GM12878 (cell line): ENCODE measurements around the gene DYNLT4. TPM values are rescaled to one million over a fixed set of nuclear protein-coding genes. Genes with fewer than 3 reads are reported as not detected.

Experiments
- ATAC-seq: fragments of 200-7000 bp; cut with Tn5 transposase; 3 replicates; pipeline ENCODE4 v1.9.1; 2020; ENCODE audit warnings: mild to moderate bottlenecking, moderate library complexity
- BruUV-seq: library from RNA; stranded (reverse); fragments of 400-500 nt; replicated peaks from 2 replicates; lab custom pipeline; 2021; lab: Mats Ljungman, UMichigan
- CTCF ChIA-PET: fragments of 300-600 bp; sonication (Branson Sonifier 250); formaldehyde crosslinking; extraction: SDS; loops from one replicate; lab custom pipeline; 2021; ENCODE audit warnings: inconsistent platforms; lab: Yijun Ruan, JAX
- POLR2A ChIA-PET: fragments of 350-600 bp; formaldehyde crosslinking; extraction: SDS; loops from one replicate; lab custom pipeline; 2021; ENCODE audit warnings: inconsistent platforms; lab: Charles Lee
- RAD21 ChIA-PET: fragments of 300-600 bp; sonication (Branson Sonifier 250); formaldehyde crosslinking; loops from one replicate; lab custom pipeline; 2023; ENCODE audit warnings: antibody characterized with exemption; ENCODE audit not compliant: unreplicated experiment; lab: Charles Lee
- SMC1A ChIA-PET: fragments of 300-600 bp; sonication (Branson Sonifier 250); formaldehyde crosslinking; loops from one replicate; lab custom pipeline; 2023; ENCODE audit not compliant: unreplicated experiment, uncharacterized antibody; lab: Charles Lee
- DNase-seq: peaks from one replicate; pipeline ENCODE4 v3.0.0-alpha.2; 2011; ENCODE audit warnings: low read depth, low spot score
- FAIRE-seq: peaks from 3 replicates; lab custom pipeline; 2011; peaks lifted over from hg19 to GRCh38; lab: Jason Lieb, UNC
- H2AFZ ChIP-seq: 2 replicates; pipeline ENCODE4 v1.6.0; 2011; ENCODE audit warnings: low read depth, low read length, control low read depth; ENCODE audit not compliant: control insufficient read depth
- H3K27ac ChIP-seq: 2 replicates; pipeline ENCODE4 v1.5.1; 2011; ENCODE audit warnings: control low read depth; ENCODE audit not compliant: control insufficient read depth, insufficient read depth
- H3K27me3 ChIP-seq, 2 experiments: replicated peaks in 1 of 2; 2 replicates each; pipeline versions ENCODE4 v1.6.0 to v1.6.1; 2011; ENCODE audit warnings: low read length in 1 of 2; ENCODE audit not compliant: control insufficient read depth in 2 of 2, insufficient read depth in 2 of 2
- H3K36me3 ChIP-seq, 2 experiments: 2 replicates each; pipeline ENCODE4 v1.5.1; 2011; ENCODE audit warnings: low read length in 1 of 2; ENCODE audit not compliant: control insufficient read depth in 2 of 2, insufficient read depth in 2 of 2
- H3K4me1 ChIP-seq: 2 replicates; pipeline ENCODE4 v1.6.1; 2011; ENCODE audit warnings: mild to moderate bottlenecking, low read length, moderate library complexity, mixed read lengths; ENCODE audit not compliant: control insufficient read depth, insufficient read depth
- H3K4me2 ChIP-seq: 2 replicates; pipeline ENCODE4 v1.6.0; 2011; ENCODE audit warnings: control low read depth; ENCODE audit not compliant: control insufficient read depth, insufficient read depth
- H3K4me3 ChIP-seq: fragments of 200-600 bp; sonication (generic); 2 replicates; pipeline ENCODE4 v1.5.1; 2016
- H3K79me2 ChIP-seq: 2 replicates; pipeline ENCODE4 v1.6.0; 2011; ENCODE audit warnings: low read length; ENCODE audit not compliant: control insufficient read depth, insufficient read depth
- H3K9ac ChIP-seq: 2 replicates; pipeline ENCODE4 v1.8.0; 2011; ENCODE audit warnings: low read length, control low read depth, mixed read lengths; ENCODE audit not compliant: control insufficient read depth, insufficient read depth
- H3K9me3 ChIP-seq: replicated peaks from 3 replicates; pipeline ENCODE4 v1.5.1; 2011; ENCODE audit warnings: mild to moderate bottlenecking, low read length; ENCODE audit not compliant: control insufficient read depth, insufficient read depth
- H4K20me1 ChIP-seq: 2 replicates; pipeline ENCODE4 v1.6.0; 2011; ENCODE audit not compliant: control insufficient read depth, insufficient read depth
- CREB1 ChIP-seq: IDR thresholded peaks from 2 replicates; pipeline ENCODE4 v1.6.1; 2012; ENCODE audit warnings: low read depth, mild to moderate bottlenecking, inconsistent platforms
- FOXM1 ChIP-seq: IDR thresholded peaks from 2 replicates; pipeline ENCODE4 v1.6.1; 2012; ENCODE audit warnings: low read depth, mild to moderate bottlenecking, inconsistent platforms, low read length, moderate library complexity
- RB1 ChIP-seq: fragments of 450-650 bp; formaldehyde crosslinking; IDR thresholded peaks from 2 replicates; pipeline ENCODE4 v1.6.1; 2017; ENCODE audit warnings: mild to moderate bottlenecking, borderline replicate concordance
- YY1 ChIP-seq: IDR thresholded peaks from 2 replicates; pipeline ENCODE4 v1.6.1; 2011; ENCODE audit warnings: low read depth, mild to moderate bottlenecking, low read length
- ZBTB11 ChIP-seq: fragments of 450-650 bp; formaldehyde crosslinking; IDR thresholded peaks from 2 replicates; pipeline ENCODE4 v1.5.0; 2022; ENCODE audit warnings: mild to moderate bottlenecking, missing genetic modification characterization
- ZNF217 ChIP-seq: fragments of 450-650 bp; IDR thresholded peaks from 2 replicates; pipeline ENCODE4 v1.6.1; 2017; ENCODE audit warnings: antibody characterized with exemption, mild to moderate bottlenecking
- ZNF384 ChIP-seq: IDR thresholded peaks from 2 replicates; pipeline ENCODE4 v1.6.1; 2012; ENCODE audit warnings: low read depth, mild to moderate bottlenecking, low read length, improper control_type of control experiment, borderline replicate concordance
- WGBS: methylation state at CpG from one replicate; pipeline ENCODE4 v1.1.6; 2016; ENCODE audit warnings: low lambda C conversion rate; ENCODE audit not compliant: insufficient replicate concordance, insufficient coverage; ENCODE audit errors: missing lambda C conversion rate; 5-methylcytosine and 5-hydroxymethylcytosine counted together
- in situ Hi-C: fragments of 300-500 bp; cut with MboI; formaldehyde crosslinking; loops from 9 replicates; pipeline ENCODE4 v1.14.3; 2018; ENCODE audit warnings: mixed read lengths
- intact Hi-C: fragments of 100-400 bp; cut with micrococcal nuclease; formaldehyde crosslinking; loops from one replicate; pipeline ENCODE4 v1.14.2; 2022; ENCODE audit not compliant: unreplicated experiment
- polyA plus RNA-seq, 11 experiments: library from polyadenylated mRNA; depleted of rRNA in 4 of 11; unstranded in 6 of 11; stranded (reverse) in 5 of 11; fragments of >200 nt; fragmentation: Nextera tagmentation in 4 of 11; fragmentation: Illumina TruSeq in 1 of 11; extraction: Ambion mirVana in 4 of 11; extraction: Trizol in 1 of 11; gene quantifications; 1 replicate in 1 of 11; 2 replicates in 10 of 11; pipeline versions ENCODE4 v1.2.1 to v1.2.3, GENCODE V29; 2011 to 2016; ENCODE audit warnings: inconsistent platforms in 2 of 11, missing spikeins in 2 of 11, low read depth in 1 of 11
- total RNA-seq, 4 experiments: library from RNA; depleted of rRNA in 3 of 4; stranded (reverse); fragments of >200 nt in 3 of 4; fragmentation: Illumina TruSeq in 1 of 4; extraction: Trizol in 1 of 4; gene quantifications; 2 replicates each; pipeline versions ENCODE4 v1.2.1 to v1.2.3, GENCODE V29; 2013 to 2021
- TF ChIP-seq, protein P1 (sequence below): fragments of 450-650 bp; IDR thresholded peaks from 2 replicates; pipeline ENCODE4 v1.6.1; 2016; ENCODE audit warnings: mild to moderate bottlenecking

DYNLT4 gene
- total and polyA plus RNA-seq, 10 of the 15 experiments (the other 5 are each of a cell fraction or from before 2014, with no cell fraction given): 0.23 to 0.28 TPM; not detected in 8

DNA sequence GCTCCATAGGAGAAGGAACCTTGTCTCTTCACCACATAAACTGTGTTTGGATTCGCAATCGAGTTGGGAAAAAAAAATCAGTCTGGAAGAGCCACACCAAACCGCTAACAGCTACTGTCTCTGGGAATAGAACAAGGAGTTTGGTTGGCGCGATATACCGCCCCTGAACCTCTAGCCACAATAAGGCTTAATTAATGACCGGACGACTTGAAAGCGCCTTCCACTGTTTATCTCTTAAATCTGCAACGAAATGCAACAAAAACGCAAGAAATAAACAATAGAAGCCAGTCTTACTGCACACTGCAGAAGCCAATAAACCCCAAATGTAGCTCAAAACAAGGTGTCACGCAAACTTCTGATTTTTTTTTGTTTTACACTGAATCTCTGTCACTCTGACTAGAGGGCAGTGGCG, 12.1 kb upstream of the DYNLT4 start:
- H3K27me3 ChIP-seq: no peaks in the 10 kb centered on the region
- no peaks in the 10 kb centered on the region for H3K36me3 ChIP-seq
- peak overlapping the region; percentile 96 for H3K4me2 ChIP-seq
- no peaks in the 10 kb centered on the region for H3K79me2 ChIP-seq
- H3K9me3 ChIP-seq: no peaks in the 10 kb centered on the region
- POLR2A ChIA-PET: interaction anchor here (0.7 to 5.9 kb wide), 12 partner anchors 10 to 486 kb away, joined by 3 to 56 read pairs (median 4); partner anchors contain the start of genes BEST4, BTBD19, DYNLT4 and PLK3
- intact Hi-C loops: loop anchor here (1.0 to 5.0 kb wide), 3 partner anchors 42 to 98 kb away; partner anchors contain the start of gene RPS8
- 2% methylated on average over 13 of the region's 13 CpGs for WGBS
- SMC1A ChIA-PET: interaction anchor here (0.8 to 5.9 kb wide), 9 partner anchors 10 to 486 kb away, joined by 3 to 52 read pairs (median 6); partner anchors contain the start of genes BTBD19, DYNLT4 and PLK3
- peak overlapping the region; percentile 22 for H2AFZ ChIP-seq
- in situ Hi-C loops: no loop called here
- CTCF ChIA-PET: interaction anchor here (0.5 to 4.7 kb wide), 13 partner anchors 8 to 107 kb away, joined by 3 to 45 read pairs (median 4); partner anchors contain the start of genes BTBD19, DYNLT4 and PLK3
- TF ChIP-seq, protein P1, sequence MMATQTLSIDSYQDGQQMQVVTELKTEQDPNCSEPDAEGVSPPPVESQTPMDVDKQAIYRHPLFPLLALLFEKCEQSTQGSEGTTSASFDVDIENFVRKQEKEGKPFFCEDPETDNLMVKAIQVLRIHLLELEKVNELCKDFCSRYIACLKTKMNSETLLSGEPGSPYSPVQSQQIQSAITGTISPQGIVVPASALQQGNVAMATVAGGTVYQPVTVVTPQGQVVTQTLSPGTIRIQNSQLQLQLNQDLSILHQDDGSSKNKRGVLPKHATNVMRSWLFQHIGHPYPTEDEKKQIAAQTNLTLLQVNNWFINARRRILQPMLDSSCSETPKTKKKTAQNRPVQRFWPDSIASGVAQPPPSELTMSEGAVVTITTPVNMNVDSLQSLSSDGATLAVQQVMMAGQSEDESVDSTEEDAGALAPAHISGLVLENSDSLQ: no peak
- TF ChIP-seq ZNF217 (peak; percentile 5; the same call in 1 of the 2 replicates), FOXM1 (no peak), RB1 (peak; percentile 58; the same call in 1 of the 2 replicates), ZBTB11 (CRISPR knock-in tag) (peak; percentile 56), ZNF384 (peak; percentile 36; the same call in 1 of the 2 replicates), CREB1 (no peak), YY1 (0 out of 2 replicates have a peak, but pooled peaks have one; percentile 49)
- TF ChIP-seq, all 136 proteins: peak for 5
- peak overlapping the region; percentile 36; the same call in 1 of the 2 replicates for H3K4me3 ChIP-seq
- RAD21 ChIA-PET: interaction anchor here (0.7 to 3.5 kb wide), 9 partner anchors 10 to 484 kb away, joined by 3 to 41 read pairs (median 4); partner anchors contain the start of genes BTBD19, PLK3 and UROD
- DNase-seq (peak; percentile 83), ATAC-seq (no peak), FAIRE-seq (no peak)
- peak overlapping the region; percentile 69 for H3K9ac ChIP-seq
- no peaks in the 10 kb centered on the region for H4K20me1 ChIP-seq
- no TSS peak for BruUV-seq
- peaks cover 7% of the 10 kb centered on the region for H3K4me1 ChIP-seq
- H3K27ac ChIP-seq: peak overlapping the region; percentile 100
